SH-SY5Y (cell line): ENCODE results near the gene CACNA1A.

Experiments
- GATA2 ChIP-seq: IDR thresholded peaks from 2 replicates; pipeline ENCODE4 v1.6.1; 2011; ENCODE audit warnings: mild to moderate bottlenecking, low read depth, low read length
- GATA3 ChIP-seq: IDR thresholded peaks from 2 replicates; pipeline ENCODE4 v1.6.1; 2011; ENCODE audit warnings: low read depth, mild to moderate bottlenecking, low read length, moderate library complexity

DNA sequence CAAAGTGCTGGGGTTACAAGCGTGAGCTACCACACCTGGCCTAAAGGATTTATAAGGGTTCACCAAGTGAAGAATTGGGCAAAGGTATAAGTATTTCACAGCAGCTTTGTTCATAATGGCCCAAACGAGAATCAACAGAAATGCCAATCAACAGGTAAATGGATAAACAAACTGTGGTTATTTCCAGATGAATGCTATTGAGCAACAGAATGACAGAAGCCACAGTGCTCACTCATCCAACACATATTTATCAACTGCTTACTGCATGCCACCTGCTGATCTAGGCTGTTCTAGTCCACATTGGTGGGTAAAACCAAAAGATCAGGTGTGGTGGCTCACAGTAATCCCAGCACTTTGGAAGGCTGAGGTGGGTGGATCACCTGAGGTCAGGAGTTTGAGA is 27.7 kb downstream of the CACNA1A start:
- TF ChIP-seq GATA3 = no peak
- TF ChIP-seq GATA2 = no peak
